GM21447 (cell line): Measurements from ENCODE around the gene CTRB1.

Source experiments
- ATAC-seq: cut with Tn5 transposase; IDR thresholded peaks from one replicate; pipeline ENCODE4 v1.9.1; 2021; ENCODE audit not compliant: unreplicated experiment

The CTRB1 gene

DNA sequence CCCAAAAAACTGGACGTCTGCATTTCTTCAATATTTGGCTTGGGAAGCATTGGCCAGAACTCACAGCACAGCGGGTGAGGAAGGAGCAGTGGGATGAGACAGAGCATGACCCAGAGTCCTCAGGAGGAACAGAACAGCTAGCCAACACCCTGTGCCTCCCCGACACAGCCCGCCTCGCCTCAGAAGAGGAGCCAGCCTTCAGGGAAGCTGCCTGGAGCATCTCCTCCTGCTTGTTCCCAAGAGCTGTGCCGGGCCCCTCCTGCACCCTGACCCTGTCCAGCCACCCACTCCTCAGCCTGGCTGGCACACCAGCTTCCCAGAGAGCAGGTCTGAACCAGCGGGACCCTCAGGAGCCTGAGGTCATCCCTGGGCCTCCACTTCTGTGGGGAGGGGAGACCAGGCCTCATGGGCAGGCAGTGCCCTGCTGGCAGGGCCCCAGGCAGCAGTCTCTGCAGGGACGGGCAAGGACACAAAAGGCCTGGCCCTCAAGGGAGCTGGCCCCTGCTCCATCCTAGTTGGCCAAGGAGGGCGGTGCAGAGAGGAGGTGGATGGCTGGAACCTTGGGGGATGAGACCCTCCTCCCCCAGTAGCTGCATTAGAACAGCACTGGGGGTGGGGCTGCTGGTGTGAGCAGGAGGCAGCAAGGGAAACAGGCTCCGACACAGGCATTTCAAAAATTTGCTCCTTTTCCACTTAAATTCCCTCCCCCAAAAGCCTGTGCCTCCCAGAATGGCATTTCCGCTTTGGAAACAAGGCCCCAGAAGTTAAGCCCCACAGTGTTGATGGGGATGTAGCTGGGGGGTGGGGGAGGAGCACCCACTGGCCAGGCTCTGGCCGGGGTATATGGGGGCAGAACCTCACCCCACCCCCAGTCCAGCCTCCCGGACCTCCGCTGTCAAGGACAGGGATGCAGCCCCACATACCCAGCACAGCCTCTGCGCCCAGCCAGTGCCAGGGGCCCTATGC lies 34.4 kb downstream of the CTRB1 start:
- ATAC-seq: no peak

DNA sequence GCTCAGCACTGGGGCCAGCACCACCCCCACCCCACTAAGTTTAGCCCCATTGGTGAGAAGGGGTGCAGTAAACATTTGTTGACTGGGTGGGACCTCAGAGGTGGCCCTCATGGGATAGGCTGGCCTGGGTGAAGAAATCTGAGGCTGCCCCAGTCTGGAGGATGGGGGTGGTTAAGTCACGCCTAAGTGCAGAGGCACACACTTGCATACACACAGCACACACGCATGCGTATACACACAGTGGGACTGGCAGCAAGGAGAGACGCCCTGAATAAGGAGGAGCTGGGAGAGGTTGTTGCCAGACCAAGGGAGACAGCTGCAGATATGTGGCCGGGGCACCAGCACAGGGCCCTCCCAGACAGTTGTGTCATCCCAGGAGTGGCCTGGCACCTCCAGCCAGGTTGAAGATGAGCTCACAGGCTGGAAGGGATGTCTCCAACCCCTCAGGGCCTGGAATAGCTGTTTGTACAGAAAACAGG lies 35.6 kb downstream of the CTRB1 start:
- no peak for ATAC-seq

DNA sequence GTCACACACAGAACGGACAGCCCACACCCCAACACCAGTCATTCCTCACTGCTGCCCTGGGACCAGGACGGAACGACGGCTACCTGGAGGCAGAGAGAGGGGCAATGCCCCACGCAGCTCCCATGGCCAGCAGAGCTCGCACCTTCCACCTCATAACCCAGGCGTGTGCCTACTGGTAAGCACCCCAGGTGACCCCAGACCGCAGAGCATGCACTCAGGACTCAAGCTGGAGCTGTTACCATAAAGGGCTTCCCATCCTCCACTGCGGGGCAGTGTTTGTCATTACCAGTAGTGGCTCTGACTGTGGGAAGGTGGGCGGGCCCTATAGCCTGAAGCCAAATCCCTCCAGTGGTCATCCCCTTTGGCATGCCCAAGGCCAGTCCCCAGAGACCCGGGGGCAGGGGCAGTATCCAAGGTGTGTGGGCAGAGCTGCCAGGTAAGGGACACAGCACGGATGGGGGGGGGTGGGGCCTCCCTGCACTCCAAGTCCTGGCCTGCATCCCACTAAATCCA lies 37.3 kb downstream of the CTRB1 start:
- no peak for ATAC-seq

DNA sequence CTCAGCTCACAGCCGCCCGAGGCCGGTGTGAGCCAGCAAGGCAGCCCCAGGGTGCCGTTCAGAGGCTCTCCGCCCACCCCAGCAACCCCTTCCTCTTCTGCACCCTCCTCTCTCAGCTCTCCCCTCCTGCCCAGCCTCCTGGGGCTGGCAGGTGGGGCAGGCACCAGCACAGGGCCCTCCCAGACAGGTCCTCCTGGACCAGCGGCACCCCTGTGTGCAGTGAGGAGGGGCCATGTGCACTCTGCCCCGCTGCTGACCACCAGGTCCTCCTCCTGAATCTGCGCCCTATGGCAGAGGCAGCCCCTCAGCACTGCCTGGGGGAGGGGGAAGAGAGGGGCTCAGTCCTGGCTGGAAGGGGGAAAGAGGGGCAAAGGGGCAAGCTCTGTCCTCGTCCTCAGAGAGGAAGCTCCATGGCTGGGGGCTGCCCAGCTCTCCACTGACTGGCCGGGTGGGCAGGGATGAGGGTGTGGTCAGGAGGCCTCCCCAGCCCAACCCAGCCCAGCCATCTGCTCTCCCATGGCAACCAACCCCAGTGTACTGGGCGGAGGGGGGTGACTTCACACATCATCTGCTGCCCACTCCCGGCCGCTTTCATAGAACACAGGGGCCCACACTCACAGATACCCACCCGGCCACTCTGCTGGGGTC lies 38.0 kb downstream of the CTRB1 start:
- no peak for ATAC-seq

DNA sequence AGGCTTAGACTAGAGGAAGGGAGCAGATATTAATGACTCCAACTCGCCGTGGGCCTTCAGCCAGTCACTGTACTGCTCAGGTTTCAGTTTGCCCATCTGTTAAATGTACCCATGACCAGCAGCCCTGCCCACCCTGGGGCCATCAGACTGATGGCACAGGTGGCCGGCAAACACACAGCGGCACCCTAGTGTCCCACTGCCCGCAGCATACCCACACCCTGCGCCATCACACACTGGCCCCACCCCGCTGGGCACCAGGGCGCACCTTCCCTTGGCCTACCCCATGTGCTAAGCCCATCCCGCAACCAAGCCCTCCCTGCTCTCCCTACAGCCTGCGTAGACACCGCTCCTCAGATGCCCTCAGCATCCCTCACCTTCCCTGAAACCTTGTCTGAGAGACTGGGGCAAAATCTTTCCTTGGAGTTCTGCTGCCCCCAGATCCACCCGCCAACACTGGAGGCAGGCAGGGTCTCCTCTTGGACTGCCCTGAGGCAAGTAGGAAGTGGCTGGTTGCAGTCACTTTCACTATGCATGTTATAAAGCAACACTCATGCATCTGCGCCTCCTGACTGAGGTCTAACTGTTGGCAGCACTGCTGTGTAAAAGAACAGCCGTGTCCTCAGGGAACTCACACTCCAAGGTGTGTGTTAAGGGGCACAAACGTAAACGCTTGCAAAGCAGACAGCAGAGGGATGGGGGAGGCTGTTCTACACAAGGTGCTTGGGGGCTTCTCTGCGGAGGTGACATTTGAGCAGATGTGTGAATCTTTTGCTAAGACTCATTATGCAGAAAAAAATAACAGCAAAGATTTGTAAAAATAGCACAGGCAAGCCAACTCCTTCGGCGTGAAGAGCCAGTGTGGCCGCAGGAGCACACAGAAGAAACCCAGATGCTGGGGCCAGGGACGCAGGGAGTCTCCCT lies 39.4 kb downstream of the CTRB1 start:
- no peak for ATAC-seq

DNA sequence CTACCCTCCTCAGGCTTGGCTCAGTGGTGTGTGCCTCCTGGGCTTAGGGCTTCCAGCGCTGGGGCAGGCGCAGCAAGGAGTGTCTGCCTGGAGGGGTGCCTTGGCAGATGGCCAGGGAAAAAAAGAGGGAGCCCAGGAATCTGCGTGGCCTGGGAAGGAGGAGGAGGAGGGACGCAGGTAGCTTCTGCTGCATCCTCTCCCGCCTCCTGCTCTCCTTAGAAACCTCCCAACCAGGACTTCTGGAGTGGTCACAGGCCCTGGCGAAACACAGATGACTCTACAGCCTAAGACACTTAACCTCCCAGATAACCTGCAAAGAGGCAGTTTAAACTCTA lies 40.0 kb downstream of the CTRB1 start:
- no peak for ATAC-seq

DNA sequence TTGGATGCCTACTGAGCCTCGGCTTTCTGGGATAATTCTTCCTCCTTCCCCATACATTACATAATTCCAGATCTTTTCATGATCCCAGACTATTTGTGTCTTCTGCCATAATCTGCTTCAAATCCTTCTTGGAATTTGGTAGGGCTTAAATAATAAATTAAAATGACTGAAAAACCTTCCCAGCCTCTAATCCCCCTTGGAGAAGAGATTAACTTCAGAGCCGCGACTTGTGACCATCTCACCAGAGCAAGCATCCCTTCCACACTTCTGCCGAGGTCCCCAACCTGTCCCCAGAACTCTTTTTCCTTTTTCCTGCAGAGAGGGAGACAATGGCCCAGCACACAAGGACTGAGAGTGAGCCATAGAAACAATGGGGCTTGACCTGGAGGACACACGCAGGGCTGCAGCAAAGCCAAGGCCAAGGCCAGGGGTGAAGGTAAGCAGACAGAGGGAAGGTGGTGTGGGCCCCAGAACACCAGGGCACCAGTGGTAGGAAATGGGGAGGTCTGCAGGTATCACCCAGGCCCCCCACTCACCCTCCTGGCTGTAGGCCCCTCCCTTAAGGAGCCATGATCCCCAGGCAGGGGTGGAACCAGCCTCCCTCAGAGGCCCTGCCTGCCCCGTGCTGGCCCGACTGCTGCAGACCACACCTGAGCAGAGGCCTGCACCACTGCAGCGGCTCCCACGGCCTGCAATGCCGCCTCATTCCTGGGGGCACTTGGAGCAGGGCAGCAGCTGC lies 42.2 kb downstream of the CTRB1 start:
- ATAC-seq: no peak

DNA sequence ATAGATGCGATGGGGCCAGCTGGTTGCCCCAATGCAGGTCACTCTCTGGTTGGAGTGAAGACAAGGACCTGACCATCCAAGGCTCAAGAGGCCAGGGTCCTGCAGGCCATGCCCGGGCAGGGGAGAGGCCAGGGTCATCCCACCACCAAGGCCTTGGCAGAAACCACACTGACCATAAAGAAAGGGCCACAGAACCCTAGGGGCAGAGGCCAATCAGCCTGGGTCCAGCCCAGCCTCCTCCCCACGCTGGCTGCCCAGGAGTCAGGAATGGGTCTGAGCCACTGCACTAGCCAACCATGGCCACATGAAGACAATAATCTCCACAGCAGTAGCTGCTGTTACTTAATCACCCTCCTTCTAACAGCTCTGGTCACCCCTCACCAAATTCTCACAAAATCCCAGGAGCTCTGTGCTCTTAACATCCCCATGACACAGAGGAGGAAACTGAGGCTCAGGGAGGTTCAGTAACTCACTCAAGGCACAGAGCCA lies 42.8 kb downstream of the CTRB1 start:
- ATAC-seq: no peak

DNA sequence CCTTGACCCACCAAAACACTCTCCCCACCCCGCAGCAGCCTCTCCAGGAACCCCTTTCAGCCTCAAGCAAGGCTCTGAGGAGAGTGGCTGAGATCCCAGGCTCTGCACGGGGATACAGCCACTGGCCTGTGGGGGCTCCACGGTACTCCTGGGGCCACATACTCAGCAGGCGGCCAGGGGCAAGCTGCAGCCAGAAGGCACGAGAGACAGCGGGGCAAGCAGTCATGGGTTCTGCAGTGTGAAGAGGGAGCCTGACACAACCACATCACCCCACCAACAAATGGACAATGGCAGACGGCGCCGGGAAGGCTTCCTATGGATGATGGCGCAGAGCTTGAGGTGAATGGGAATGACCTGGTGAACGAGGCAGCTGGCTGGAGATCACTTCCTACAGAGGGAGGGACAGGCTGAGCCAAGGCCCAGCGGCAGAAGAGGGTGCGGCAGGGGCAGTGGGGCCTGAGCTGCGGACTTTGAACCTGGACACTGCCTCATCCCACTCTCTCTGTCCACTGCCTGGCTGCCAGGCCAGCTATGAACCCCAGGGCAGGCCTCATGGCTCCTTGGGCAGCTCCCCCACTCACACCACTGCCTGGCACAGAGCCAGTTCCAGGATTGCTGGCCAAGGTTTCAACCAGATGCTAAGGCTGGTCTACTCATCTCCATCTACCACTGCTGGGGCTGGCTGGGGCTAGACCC lies 43.5 kb downstream of the CTRB1 start:
- ATAC-seq: no peak

DNA sequence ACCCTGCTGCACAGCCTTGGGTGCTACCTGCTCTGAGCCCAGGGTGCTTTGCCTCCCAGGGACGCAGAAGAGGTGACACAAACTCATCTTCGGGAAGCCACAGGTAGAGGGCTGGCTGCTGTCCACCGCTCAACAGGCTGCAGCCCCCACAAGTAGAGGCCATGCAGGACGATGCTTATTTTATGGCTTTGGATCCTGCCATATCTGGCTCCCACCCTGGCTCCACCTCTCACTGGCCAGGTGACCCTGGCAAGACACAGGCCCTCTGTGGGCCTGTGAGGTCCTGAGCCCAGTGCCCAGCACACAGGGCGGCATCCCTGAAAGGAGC lies 44.0 kb downstream of the CTRB1 start:
- ATAC-seq: no peak

DNA sequence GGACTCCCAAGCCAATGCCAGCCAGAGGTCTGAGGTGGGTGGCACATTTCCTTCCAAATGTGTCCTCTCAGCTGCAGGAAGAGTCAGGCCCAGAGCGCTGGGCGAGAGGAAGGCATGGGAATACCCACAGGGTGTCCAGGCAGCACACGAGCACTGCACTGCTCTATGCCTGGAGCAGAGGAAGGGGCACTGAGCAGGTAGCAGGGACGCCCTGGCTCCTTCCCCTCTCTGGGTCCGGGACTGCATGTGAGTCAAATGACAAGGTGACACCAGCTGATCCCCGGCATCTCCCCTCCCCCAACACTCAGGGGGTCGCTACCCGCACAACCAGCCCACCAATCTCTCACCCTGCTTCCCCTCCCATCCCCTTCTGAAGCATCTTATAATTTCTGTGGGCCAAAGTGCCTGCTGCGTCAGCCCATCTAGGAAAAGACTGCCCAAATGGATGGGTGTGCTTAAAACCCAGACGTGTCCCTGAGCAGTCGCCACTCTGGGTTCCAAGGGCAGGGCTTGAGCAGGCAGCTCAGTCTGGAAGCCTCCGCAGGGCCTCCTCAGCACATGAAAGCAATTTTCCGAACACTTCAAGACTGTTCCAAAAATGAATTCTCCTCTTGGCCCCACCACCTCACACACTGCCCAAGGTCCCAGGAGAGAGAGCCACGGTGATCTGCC lies 44.6 kb downstream of the CTRB1 start:
- no peak for ATAC-seq

DNA sequence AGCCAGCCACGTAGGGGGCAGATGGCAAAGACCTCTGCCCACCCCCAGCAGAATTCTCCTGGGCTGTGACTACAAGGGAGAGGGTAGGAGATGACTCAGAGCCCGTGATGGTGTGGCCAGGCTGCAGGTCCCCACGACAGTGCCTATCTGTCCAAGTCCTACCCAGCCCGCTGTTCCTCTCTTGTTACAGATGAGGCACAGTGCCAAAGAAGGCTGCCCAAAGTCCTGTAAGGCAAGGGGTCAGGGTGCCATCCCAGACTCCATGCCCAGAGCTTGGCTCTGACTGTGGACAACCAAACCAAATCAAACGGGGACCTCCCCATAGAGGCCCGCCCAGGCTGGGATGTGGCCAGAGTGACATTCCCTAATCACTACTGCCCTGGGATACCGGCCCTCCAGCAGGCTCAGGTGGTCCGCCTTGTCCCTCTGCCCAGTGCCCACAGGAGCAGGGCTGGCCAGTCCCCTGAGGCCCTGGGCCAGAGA lies 45.2 kb downstream of the CTRB1 start:
- no peak for ATAC-seq

DNA sequence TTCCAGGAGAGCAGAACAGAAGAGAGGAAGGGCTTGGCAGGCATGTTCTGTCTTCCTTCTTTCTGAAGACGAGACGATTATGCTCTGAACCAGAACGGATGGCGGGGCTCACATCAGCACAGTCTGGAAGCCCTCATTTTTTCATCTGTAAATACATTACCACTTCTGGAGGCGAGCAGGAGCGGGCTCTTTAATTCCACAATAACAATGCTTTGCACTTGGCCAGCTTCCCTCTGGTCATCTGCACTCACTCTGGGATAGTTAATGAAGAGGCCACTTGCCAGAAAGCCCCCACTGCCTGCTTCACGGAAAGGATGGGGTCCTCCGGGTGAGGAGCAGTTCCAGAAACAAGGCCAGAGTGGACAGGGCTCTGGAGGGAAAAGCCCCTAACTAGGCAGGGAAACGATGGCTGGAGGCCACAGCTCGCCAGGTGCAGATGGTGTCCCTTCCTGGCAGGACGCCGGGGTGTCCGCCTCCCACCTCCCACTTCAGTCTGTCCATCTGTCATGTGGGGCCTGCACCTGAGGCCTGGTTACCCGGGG lies 45.7 kb downstream of the CTRB1 start:
- no peak for ATAC-seq

DNA sequence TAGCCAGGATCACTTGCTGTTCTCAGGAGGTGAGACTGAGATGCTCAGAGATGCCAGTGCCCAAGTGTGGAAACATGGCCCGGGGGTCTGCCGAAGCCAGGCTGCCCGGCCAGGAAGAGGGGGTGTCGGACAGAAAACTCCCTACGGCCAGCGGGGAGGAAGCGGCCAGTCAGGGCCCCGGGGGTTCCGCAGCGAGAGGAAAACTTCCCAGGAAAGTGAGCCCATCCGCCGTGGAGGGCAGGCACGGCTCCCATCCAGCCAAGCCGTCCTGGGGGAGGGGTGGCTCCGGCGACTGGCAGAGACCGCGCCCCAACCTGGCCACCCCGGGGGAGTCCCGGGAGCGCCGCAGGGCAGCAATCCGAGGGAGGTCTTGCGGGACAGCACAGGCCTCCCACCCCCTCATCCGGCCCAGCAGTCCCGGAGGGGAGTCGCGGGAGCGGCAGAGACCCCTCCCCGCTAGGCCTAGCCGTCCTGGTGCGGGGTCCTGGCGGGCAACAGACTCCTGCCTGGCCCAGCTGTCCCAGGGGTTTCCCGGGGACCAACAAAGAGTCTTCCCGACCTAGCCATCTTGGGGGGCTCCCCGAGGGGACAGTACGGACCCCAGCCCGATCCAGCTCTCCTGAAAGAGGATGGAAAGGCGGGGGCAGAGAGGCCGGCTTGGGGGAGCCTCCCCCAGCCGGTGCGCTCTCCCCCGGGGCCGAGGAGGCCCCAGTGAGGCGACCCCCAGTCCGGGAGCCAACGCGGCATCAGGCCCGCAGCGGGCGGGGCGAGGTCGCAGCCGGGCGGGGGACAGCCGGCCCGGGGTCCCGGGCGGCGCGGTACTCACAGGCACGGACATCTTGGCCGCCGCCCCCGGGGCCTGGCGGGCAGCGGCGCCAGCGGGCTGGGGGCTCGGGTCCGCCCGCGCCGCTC lies 46.5 kb downstream of the CTRB1 start:
- peak; percentile 21 for ATAC-seq

DNA sequence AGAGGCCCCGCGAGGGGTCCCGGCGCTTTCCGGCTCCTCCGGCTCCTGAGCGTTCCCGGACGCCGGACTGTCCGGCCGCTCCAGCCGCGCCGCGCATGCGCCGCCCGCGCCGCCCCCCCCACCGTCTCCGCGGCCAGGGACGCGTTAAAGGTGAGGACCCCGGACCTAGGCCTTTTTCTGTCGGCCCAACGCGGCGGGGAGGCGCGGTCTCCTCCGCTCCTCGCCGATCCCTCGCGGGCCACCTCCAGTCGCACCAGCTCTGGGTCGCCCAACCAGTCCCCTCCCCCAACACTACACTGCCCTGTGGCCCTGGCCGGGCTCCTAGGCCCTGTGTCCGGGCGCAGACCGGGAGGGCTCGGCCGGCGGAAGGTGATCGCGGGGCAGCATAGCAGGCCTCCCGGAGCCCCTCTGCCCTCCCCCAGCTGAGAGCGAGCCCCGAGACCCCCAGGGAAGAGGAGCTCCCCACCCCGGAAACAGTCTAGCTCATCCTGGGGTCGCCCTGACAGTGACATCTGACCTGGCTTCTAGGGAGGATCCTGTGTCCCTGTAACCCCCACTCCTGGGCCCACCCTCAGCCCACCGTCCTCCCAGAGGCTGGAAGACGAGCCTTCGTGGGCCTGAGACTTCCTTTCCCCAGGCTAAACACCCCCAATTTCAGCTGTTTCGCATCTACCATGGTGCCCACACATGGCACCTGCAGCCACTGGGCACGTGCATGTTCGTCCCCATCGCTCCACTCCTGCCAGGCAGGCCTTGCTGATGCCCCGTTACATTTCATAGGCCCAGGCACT lies 47.3 kb downstream of the CTRB1 start:
- ATAC-seq: peak; percentile 49

DNA sequence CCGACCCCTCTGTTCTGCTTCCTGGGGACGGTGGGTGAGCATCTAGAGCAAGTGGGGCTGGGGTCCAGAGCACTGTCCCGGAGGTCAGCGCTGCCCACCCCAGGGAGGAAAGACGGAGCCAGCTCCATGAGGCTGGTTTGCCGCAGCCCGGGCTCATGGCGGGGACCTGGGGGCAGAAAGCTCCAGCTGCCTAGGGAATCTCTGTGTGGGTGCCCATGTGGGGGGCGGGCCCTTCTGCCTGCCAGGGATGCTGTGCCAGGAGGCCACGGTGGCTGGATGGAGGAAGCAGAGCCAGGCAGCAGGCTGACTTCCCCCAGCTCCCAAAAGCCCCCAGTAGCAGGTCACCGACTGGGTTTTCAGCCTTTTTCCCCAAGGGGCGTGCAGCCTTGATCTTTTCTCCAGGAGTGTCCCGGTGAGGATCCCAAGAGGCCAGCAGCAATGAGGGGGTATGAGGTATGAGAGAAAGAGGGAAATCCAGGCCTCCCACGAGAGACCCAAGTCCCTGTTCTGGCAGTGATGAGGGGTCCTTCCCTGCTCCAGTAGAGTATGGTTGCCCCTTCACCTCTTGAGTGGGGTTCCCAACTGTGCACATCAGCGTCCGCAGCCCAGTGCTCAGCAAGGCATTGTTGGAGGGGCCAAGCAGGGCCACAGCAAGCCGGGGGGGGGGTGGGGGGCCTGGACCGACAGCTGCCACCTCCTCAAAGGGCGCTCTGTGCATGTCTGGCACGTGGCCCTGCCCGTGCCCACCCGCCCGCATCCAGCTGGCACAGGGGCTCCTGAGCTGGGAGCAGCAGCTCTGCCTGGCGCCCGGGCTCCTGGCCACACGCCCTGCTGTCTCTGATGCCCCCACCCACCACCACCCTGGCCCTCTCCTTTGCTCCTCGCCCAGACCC lies 48.2 kb downstream of the CTRB1 start:
- no peak for ATAC-seq
